ENCODE results near the gene RIN1. TPM values are rescaled to one million over a fixed set of nuclear protein-coding genes. Genes with fewer than 3 reads are reported as not detected.

Gene RIN1
- total RNA-seq, 4 donors from 2014 or later: 3.8 to 9.3 (median 4.7) TPM

GRCh38 chr11:66328302-66329144 lies 7.7 kb downstream of the RIN1 start:
- Histone ChIP-seq H3K4me1 (peaks cover 0 to 34% (median 30%) of the 10 kb centered on the region in 3 donors), H3K27ac (peak overlapping the region in 3 of 4 donors; percentile 65 to 84 (median 83)), H3K9me3 (no peaks in the 10 kb centered on the region), H3K27me3 (no peaks in the 10 kb centered on the region), H3K36me3 (peaks cover 0 to 21% of the 10 kb centered on the region in 2 donors), H3K4me3 (no peak overlapping the region)
- TF ChIP-seq POLR2AphosphoS5 (IDR thresholded peaks at IDR 0.05): peak; percentile 54
- TF ChIP-seq EP300 (IDR thresholded peaks at IDR 0.05): no peak
- peak in 3 of 4 experiments; percentile 96 to 98 (median 98) for TF ChIP-seq CTCF (IDR thresholded peaks at IDR 0.05)
- no peak for TF ChIP-seq POLR2A (IDR thresholded peaks at IDR 0.05)
- WGBS, 2 donors (ENCODE audit: low coverage in 1 of 2): 7 to 11% methylated on average over 10 to 11 of the region's 19 CpGs
- peak; percentile 75 for ATAC-seq

GRCh38 chr11:66328031-66328301 lies 8.3 kb downstream of the RIN1 start:
- ATAC-seq: peak; percentile 15
- H3K36me3 ChIP-seq: peaks cover 0 to 16% of the 10 kb centered on the region in 2 donors
- peaks cover 0 to 34% (median 30%) of the 10 kb centered on the region in 3 donors for H3K4me1 ChIP-seq
- no peak for TF ChIP-seq POLR2AphosphoS5 (IDR thresholded peaks at IDR 0.05)
- no peak for TF ChIP-seq EP300 (IDR thresholded peaks at IDR 0.05)
- no peak for TF ChIP-seq CTCF (IDR thresholded peaks at IDR 0.05)
- no peak for TF ChIP-seq POLR2A (IDR thresholded peaks at IDR 0.05)
- H3K27ac ChIP-seq: peak overlapping the region in 3 of 4 donors; percentile 65 to 84 (median 83)
- WGBS, 2 donors (ENCODE audit: low coverage in 1 of 2): no CpG with 5 or more reads among the region's 3 CpGs
- H3K4me3 ChIP-seq: no peak overlapping the region
- no peaks in the 10 kb centered on the region for H3K27me3 ChIP-seq
- no peaks in the 10 kb centered on the region for H3K9me3 ChIP-seq

GRCh38 chr11:66327171-66328030 lies 8.8 kb downstream of the RIN1 start:
- Histone ChIP-seq H3K36me3 (peaks cover 0 to 10% of the 10 kb centered on the region in 2 donors), H3K4me1 (peaks cover 0 to 34% (median 30%) of the 10 kb centered on the region in 3 donors), H3K4me3 (no peak overlapping the region), H3K27ac (peak overlapping the region in 3 of 4 donors; percentile 65 to 84 (median 83)), H3K9me3 (no peaks in the 10 kb centered on the region), H3K27me3 (no peaks in the 10 kb centered on the region)
- 46% methylated on average over 3 of the region's 10 CpGs; no CpG with 5 or more reads in 1 of the 2 donors for WGBS, 2 donors (ENCODE audit: low coverage in 1 of 2)
- ATAC-seq: peak; percentile 20
- TF ChIP-seq EP300 (IDR thresholded peaks at IDR 0.05) (no peak), POLR2AphosphoS5 (IDR thresholded peaks at IDR 0.05) (no peak), CTCF (IDR thresholded peaks at IDR 0.05) (peak in 1 of 4 experiments; percentile 7), POLR2A (IDR thresholded peaks at IDR 0.05) (no peak)

GRCh38 chr11:66326261-66327111 lies 9.7 kb downstream of the RIN1 start:
- Histone ChIP-seq H3K27ac (peak overlapping the region in 3 of 4 donors; percentile 65 to 84 (median 83)), H3K9me3 (no peaks in the 10 kb centered on the region)
- no CpG with 5 or more reads among the region's 21 CpGs for whole genome bisulfite sequencing, 2 donors (ENCODE audit: low coverage in 1 of 2)

More at GRCh38 chr11:66326261-66327111, 9.7 kb downstream of the RIN1 start:
- Histone ChIP-seq H3K36me3 (peaks cover 0 to under 1% of the 10 kb centered on the region in 2 donors), H3K27me3 (no peaks in the 10 kb centered on the region), H3K4me1 (peaks cover 0 to 43% (median 30%) of the 10 kb centered on the region in 3 donors), H3K4me3 (no peak overlapping the region)
- peak; percentile 59 for ATAC-seq
- TF ChIP-seq POLR2A (IDR thresholded peaks at IDR 0.05): no peak
- TF ChIP-seq POLR2AphosphoS5 (IDR thresholded peaks at IDR 0.05): no peak
- TF ChIP-seq CTCF (IDR thresholded peaks at IDR 0.05): no peak
